Neural cell (in vitro differentiated cells): ENCODE data around the gene VPS26B. TPM values are rescaled to one million over a fixed set of nuclear protein-coding genes. Genes with fewer than 3 reads are reported as not detected.

ENCODE experiments used
- H2AFZ ChIP-seq: fragments of 200-600, 300-800 bp; sonication (generic), shearing (Covaris generic); 2 replicates; pipeline ENCODE4 v1.6.0; 2014; ENCODE audit warnings: low read depth, mild to moderate bottlenecking, antibody characterized with exemption, low read length, moderate library complexity
- H3F3A ChIP-seq: fragments of 200-600 bp; shearing (Covaris generic); 2 replicates; pipeline ENCODE4 v1.6.1; 2016; ENCODE audit warnings: mild to moderate bottlenecking, moderate library complexity, mixed read lengths, antibody characterized with exemption, low read length; ENCODE audit not compliant: insufficient read depth, poor library complexity, severe bottlenecking
- H3K27ac ChIP-seq: fragments of 200-600, 300-800 bp; sonication (generic), shearing (Covaris generic); 2 replicates; pipeline ENCODE4 v1.5.1; 2014; ENCODE audit warnings: mild to moderate bottlenecking, low read length, moderate library complexity
- H3K27me3 ChIP-seq: fragments of 300-800, 200-600 bp; sonication (generic), shearing (Covaris generic); 2 replicates; pipeline ENCODE4 v1.6.0; 2014; ENCODE audit warnings: mild to moderate bottlenecking, low read depth, low read length, moderate library complexity; ENCODE audit not compliant: insufficient read depth
- H3K36me3 ChIP-seq: fragments of 300-800, 200-600 bp; sonication (generic), shearing (Covaris generic); 2 replicates; pipeline ENCODE4 v1.5.1; 2014; ENCODE audit warnings: mild to moderate bottlenecking, antibody characterized with exemption, low read length, moderate library complexity; ENCODE audit not compliant: insufficient read depth
- H3K4me2 ChIP-seq: fragments of 300-800, 200-600 bp; sonication (generic), shearing (Covaris generic); 2 replicates; pipeline ENCODE4 v1.6.0; 2014; ENCODE audit warnings: mild to moderate bottlenecking, low read length
- H3K4me3 ChIP-seq: fragments of 300-800, 200-600 bp; sonication (generic), shearing (Covaris generic); 2 replicates; pipeline ENCODE4 v1.5.1; 2014; ENCODE audit warnings: mild to moderate bottlenecking, low read length, moderate library complexity
- H3K79me2 ChIP-seq: fragments of 200-600 bp; shearing (Covaris generic); replicated peaks from 2 replicates; pipeline ENCODE4 v1.6.0; 2014; ENCODE audit warnings: mild to moderate bottlenecking, low read length, moderate library complexity; ENCODE audit not compliant: insufficient read depth
- H3K9ac ChIP-seq: fragments of 300-800, 200-600 bp; sonication (generic), shearing (Covaris generic); 2 replicates; pipeline ENCODE4 v1.6.1; 2016; ENCODE audit warnings: mild to moderate bottlenecking, low read length, mixed read lengths
- H3K9me2 ChIP-seq: fragments of 200-600 bp; shearing (Covaris generic); 2 replicates; pipeline ENCODE4 v1.6.1; 2016; ENCODE audit warnings: mild to moderate bottlenecking, low read length, mixed read lengths; ENCODE audit not compliant: insufficient read depth
- H3K9me3 ChIP-seq: fragments of 200-600, 300-800 bp; sonication (generic), shearing (Covaris generic); 2 replicates; pipeline ENCODE4 v1.6.1; 2016; ENCODE audit warnings: mild to moderate bottlenecking, mixed run types, low read length, moderate library complexity, mixed read lengths
- H4K20me1 ChIP-seq: fragments of 200-600 bp; shearing (Covaris generic); 2 replicates; pipeline ENCODE4 v1.6.1; 2016; ENCODE audit warnings: mild to moderate bottlenecking, mixed run types; ENCODE audit not compliant: insufficient read depth
- CTCF ChIP-seq: fragments of 450-650 bp; IDR thresholded peaks from 2 replicates; pipeline ENCODE4 v1.5.1; 2014; ENCODE audit warnings: antibody characterized with exemption, mild to moderate bottlenecking, moderate library complexity; ENCODE audit not compliant: poor library complexity, severe bottlenecking
- EP300 ChIP-seq: fragments of 450-650 bp; conservative IDR thresholded peaks from 2 replicates; pipeline ENCODE4 v1.6.1; 2014; ENCODE audit warnings: antibody characterized with exemption, mild to moderate bottlenecking, moderate library complexity; ENCODE audit not compliant: poor library complexity, severe bottlenecking
- EZH2 ChIP-seq: fragments of 200-600, 300-800 bp; shearing (Covaris generic), sonication (generic); IDR thresholded peaks from 2 replicates; pipeline ENCODE4 v1.6.1; 2014; ENCODE audit warnings: antibody characterized with exemption, low read length, borderline replicate concordance, mild to moderate bottlenecking; ENCODE audit not compliant: insufficient read depth, poor library complexity, severe bottlenecking
- MXI1 ChIP-seq: fragments of 450-650 bp; conservative IDR thresholded peaks from 2 replicates; pipeline ENCODE4 v1.6.1; 2014; ENCODE audit warnings: antibody characterized with exemption, mild to moderate bottlenecking; ENCODE audit not compliant: poor library complexity, severe bottlenecking
- POLR2AphosphoS5 ChIP-seq: IDR thresholded peaks from 2 replicates; pipeline ENCODE4 v1.6.1; 2012
- RAD21 ChIP-seq: fragments of 450-650 bp; conservative IDR thresholded peaks from 2 replicates; pipeline ENCODE4 v1.6.1; 2014; ENCODE audit warnings: antibody characterized with exemption, mild to moderate bottlenecking, moderate library complexity
- REST ChIP-seq: IDR thresholded peaks from 2 replicates; pipeline ENCODE4 v1.6.1; 2012; ENCODE audit warnings: borderline replicate concordance
- SMC3 ChIP-seq: fragments of 450-650 bp; conservative IDR thresholded peaks from 2 replicates; pipeline ENCODE4 v1.6.1; 2014; ENCODE audit warnings: antibody characterized with exemption, mild to moderate bottlenecking, moderate library complexity; ENCODE audit not compliant: poor library complexity
- TAF1 ChIP-seq: IDR thresholded peaks from 2 replicates; pipeline ENCODE4 v1.6.1; 2012; ENCODE audit warnings: low read depth
- polyA plus RNA-seq: library from polyadenylated mRNA; depleted of rRNA; stranded (reverse); fragments of >200 nt; gene quantifications from 2 replicates; pipeline ENCODE4 v1.2.3, GENCODE V29; 2014

The VPS26B gene
- polyA plus RNA-seq, 1 donor from 2014 or later, result 72.6 TPM

- TF ChIP-seq CTCF, result no peak
- TF ChIP-seq EZH2, result no peak
- TF ChIP-seq POLR2AphosphoS5, result no peak
- TF ChIP-seq SMC3, result no peak
- TF ChIP-seq EP300, result no peak
- TF ChIP-seq TAF1, result no peak
- TF ChIP-seq REST, result no peak
- no peak for TF ChIP-seq RAD21
- TF ChIP-seq MXI1, result no peak
- Histone ChIP-seq H2AFZ (no peak overlapping the region), H3K9me2 (no peaks in the 10 kb centered on the region), H3K27me3 (no peaks in the 10 kb centered on the region), H4K20me1 (no peaks in the 10 kb centered on the region), H3K4me2 (no peak overlapping the region), H3K9me3 (no peaks in the 10 kb centered on the region), H3K27ac (no peak overlapping the region), H3K9ac (no peak overlapping the region), H3K79me2 (no peaks in the 10 kb centered on the region), H3F3A (no peaks in the 10 kb centered on the region), H3K4me3 (no peak overlapping the region), H3K36me3 (peaks cover 12% of the 10 kb centered on the region)
Measured at GRCh38 chr11:134238956-134239355, 14.5 kb downstream of the VPS26B start.

- Histone ChIP-seq H3K27me3 (no peaks in the 10 kb centered on the region), H3K27ac (no peak overlapping the region), H3K4me3 (no peak overlapping the region), H3K79me2 (no peaks in the 10 kb centered on the region), H3K9me2 (no peaks in the 10 kb centered on the region), H3K4me2 (no peak overlapping the region), H3K9me3 (no peaks in the 10 kb centered on the region), H2AFZ (no peak overlapping the region), H3F3A (no peaks in the 10 kb centered on the region), H4K20me1 (no peaks in the 10 kb centered on the region), H3K36me3 (peaks cover 14% of the 10 kb centered on the region), H3K9ac (no peak overlapping the region)
- TF ChIP-seq TAF1 (no peak), POLR2AphosphoS5 (no peak), REST (no peak), EZH2 (no peak), EP300 (no peak), MXI1 (no peak), RAD21 (no peak), SMC3 (no peak), CTCF (no peak)
Measured at GRCh38 chr11:134240592-134240991, 16.1 kb downstream of the VPS26B start.
